GM06990 (cell line): ENCODE data around the gene SSTR4.

ENCODE experiments used
- DNase-seq: peaks from one replicate; pipeline ENCODE4 v3.0.0-alpha.2; 2011; ENCODE audit not compliant: insufficient read length; ENCODE audit errors: extremely low read depth
- H3K27me3 ChIP-seq: replicated peaks from 2 replicates; pipeline ENCODE4 v1.6.0; 2011; ENCODE audit warnings: low read length; ENCODE audit not compliant: control insufficient read depth, insufficient read depth
- H3K36me3 ChIP-seq: 2 replicates; pipeline ENCODE4 v1.5.1; 2011; ENCODE audit warnings: low read length; ENCODE audit not compliant: control insufficient read depth, insufficient read depth
- H3K4me3 ChIP-seq: replicated peaks from 2 replicates; pipeline ENCODE4 v1.5.1; 2011; ENCODE audit warnings: low read depth, mild to moderate bottlenecking, control low read depth, low read length
- CTCF ChIP-seq: IDR thresholded peaks from 2 replicates; pipeline ENCODE4 v1.5.1; 2011; ENCODE audit warnings: low read length, control low read depth, mild to moderate bottlenecking, inconsistent platforms; ENCODE audit not compliant: insufficient read depth, poor library complexity, severe bottlenecking

Gene SSTR4

GRCh38 chr20:23046431-23046830, 11.3 kb downstream of the SSTR4 start:
- DNase-seq = no peak
- Histone ChIP-seq H3K27me3 (peaks cover 2% of the 10 kb centered on the region; the same call in 1 of the 2 replicates), H3K36me3 (no peaks in the 10 kb centered on the region), H3K4me3 (no peak overlapping the region)
- no peak for TF ChIP-seq CTCF

GRCh38 chr20:23047001-23047737, 12.1 kb downstream of the SSTR4 start:
- TF ChIP-seq CTCF = no peak
- DNase-seq = no peak
- Histone ChIP-seq H3K36me3 (no peaks in the 10 kb centered on the region), H3K4me3 (no peak overlapping the region), H3K27me3 (peaks cover 2% of the 10 kb centered on the region; the same call in 1 of the 2 replicates)

DNA sequence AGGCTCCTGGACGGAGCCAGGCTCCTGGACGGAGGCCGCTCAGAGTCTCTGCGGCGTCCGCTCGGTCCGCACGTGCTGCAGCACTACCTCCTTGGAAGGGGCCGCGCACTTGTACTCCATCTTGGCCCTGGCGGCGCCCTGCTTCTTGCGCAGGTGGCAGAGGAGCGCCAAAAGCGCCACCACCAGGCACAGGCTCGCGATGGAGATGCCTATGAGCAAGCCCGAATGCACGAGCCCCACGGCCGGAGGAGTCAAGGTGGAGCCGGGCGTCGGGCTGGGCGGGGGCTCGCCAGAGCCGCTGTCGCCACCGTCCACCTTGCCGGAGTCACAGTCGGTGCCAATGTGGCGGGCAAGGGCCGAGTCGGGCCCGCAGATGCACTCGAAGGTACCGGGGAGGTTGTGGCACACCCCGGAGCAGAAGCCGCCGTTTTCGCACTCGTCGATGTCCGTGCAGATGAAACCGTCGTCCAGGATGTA, 12.7 kb downstream of the SSTR4 start:
- TF ChIP-seq CTCF = no peak
- DNase-seq = peak; percentile 11
- H3K4me3 ChIP-seq = no peak overlapping the region
- no peaks in the 10 kb centered on the region for H3K36me3 ChIP-seq
- H3K27me3 ChIP-seq = peaks cover 2% of the 10 kb centered on the region; the same call in 1 of the 2 replicates

GRCh38 chr20:23048283-23049200, 13.4 kb downstream of the SSTR4 start:
- H3K4me3 ChIP-seq = no peak overlapping the region
- peaks cover 2% of the 10 kb centered on the region; the same call in 1 of the 2 replicates for H3K27me3 ChIP-seq
- peak; percentile 42 for DNase-seq
- TF ChIP-seq CTCF = no peak
- no peaks in the 10 kb centered on the region for H3K36me3 ChIP-seq

GRCh38 chr20:23049201-23050075, 14.3 kb downstream of the SSTR4 start, which contains the start of gene THBD:
THBD (minus strand) TSS chr20:23049672; CDS start chr20:23049504, 168 bp downstream.
- TF ChIP-seq CTCF = no peak
- Histone ChIP-seq H3K4me3 (peak within 1 kb of the TSS; percentile 44), H3K36me3 (no peaks in the 10 kb centered on the region), H3K27me3 (peaks cover 2% of the 10 kb centered on the region; the same call in 1 of the 2 replicates)
- peak; percentile 34 for DNase-seq
